ENCODE data around the gene CPN2.

CPN2 gene

DNA sequence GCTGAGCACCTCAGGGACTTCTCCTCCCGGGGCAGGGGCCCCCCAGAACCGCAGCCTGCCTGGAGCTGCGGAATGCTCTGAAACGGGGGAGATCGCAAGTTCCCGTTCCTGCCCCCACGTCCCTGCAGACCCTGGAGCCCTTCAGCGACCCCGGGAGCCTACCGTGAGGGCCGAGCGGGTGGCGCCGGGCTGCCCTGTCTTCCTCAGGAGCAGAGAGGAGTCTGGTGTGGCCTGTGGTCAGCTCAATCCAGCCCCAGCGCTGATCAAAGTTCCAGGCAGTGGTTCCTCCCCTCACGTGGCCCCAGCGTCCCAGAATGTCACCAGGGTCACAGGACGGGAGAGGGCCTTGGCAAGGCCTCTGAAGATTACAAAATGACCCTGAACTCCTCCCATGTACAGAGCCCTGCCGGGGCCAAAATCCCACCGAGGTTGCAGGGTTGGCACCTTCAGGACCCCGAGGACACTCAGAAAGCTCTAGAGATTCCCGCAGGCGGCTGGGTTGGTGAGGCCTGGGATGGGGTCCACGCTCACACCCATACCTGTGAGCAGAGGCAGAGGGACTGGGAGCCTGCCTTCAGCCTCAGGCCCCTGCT is at the start of gene CPN2:
TSS of gene CPN2 (minus strand) at position 249 of the 593 bp plus-strand sequence. CDS start 8,626 bp downstream, outside the sequence.
- Histone ChIP-seq H3K9me3 (ENCODE audit: insufficient read depth, low read length) (no peaks in the 10 kb centered on the region), H3K27ac (ENCODE audit: low read depth, low read length) (no peak within 1 kb of the TSS), H3K9ac (ENCODE audit: low read length) (no peak within 1 kb of the TSS), H3K79me2 (ENCODE audit: insufficient read depth, low read length) (no peaks in the 10 kb centered on the region), H3K9me2 (replicated peaks; ENCODE audit: insufficient read depth, low read length) (no peaks in the 10 kb centered on the region), H3K4me2 (ENCODE audit: low read depth, low read length, poor library complexity, severe bottlenecking) (no peak within 1 kb of the TSS), H2AFZ (ENCODE audit: low read depth, low read length, severe bottlenecking) (no peak within 1 kb of the TSS), H3K36me3 (ENCODE audit: low read length) (no peaks in the 10 kb centered on the region), H3K4me3 (ENCODE audit: insufficient read depth, low read length, poor library complexity, severe bottlenecking) (no peak within 1 kb of the TSS), H3F3A (ENCODE audit: insufficient read depth) (no peaks in the 10 kb centered on the region), H3K27me3 (ENCODE audit: low read length) (no peaks in the 10 kb centered on the region), H4K20me1 (ENCODE audit: low read depth, low read length) (no peaks in the 10 kb centered on the region)
- TF ChIP-seq EZH2phosphoT487 (conservative IDR thresholded peaks at IDR 0.05; ENCODE audit: low read length) (no peak), CTCF (IDR thresholded peaks at IDR 0.05; ENCODE audit: insufficient read depth, low read length, poor library complexity, severe bottlenecking) (no peak)

- no peaks in the 10 kb centered on the region for H4K20me1 ChIP-seq (ENCODE audit: low read depth, low read length)
- no peak overlapping the region for H3K4me2 ChIP-seq (ENCODE audit: low read depth, low read length, poor library complexity, severe bottlenecking)
- peaks cover 8% of the 10 kb centered on the region; the same call in 1 of the 2 replicates for H3F3A ChIP-seq (ENCODE audit: insufficient read depth)
- H3K27me3 ChIP-seq (ENCODE audit: low read length), result no peaks in the 10 kb centered on the region
- no peak overlapping the region for H3K4me3 ChIP-seq (ENCODE audit: insufficient read depth, low read length, poor library complexity, severe bottlenecking)
- H3K9ac ChIP-seq (ENCODE audit: low read length), result no peak overlapping the region
- no peak overlapping the region for H2AFZ ChIP-seq (ENCODE audit: low read depth, low read length, severe bottlenecking)
- H3K9me2 ChIP-seq (replicated peaks; ENCODE audit: insufficient read depth, low read length), result no peaks in the 10 kb centered on the region
- no peaks in the 10 kb centered on the region for H3K79me2 ChIP-seq (ENCODE audit: insufficient read depth, low read length)
- TF ChIP-seq CTCF (IDR thresholded peaks at IDR 0.05; ENCODE audit: insufficient read depth, low read length, poor library complexity, severe bottlenecking) (no peak), EZH2phosphoT487 (conservative IDR thresholded peaks at IDR 0.05; ENCODE audit: low read length) (no peak)
- no peaks in the 10 kb centered on the region for H3K9me3 ChIP-seq (ENCODE audit: insufficient read depth, low read length)
- peaks cover 7% of the 10 kb centered on the region; the same call in 1 of the 2 replicates for H3K36me3 ChIP-seq (ENCODE audit: low read length)
- H3K27ac ChIP-seq (ENCODE audit: low read depth, low read length), result no peak overlapping the region
These were observed 48.8 kb upstream of the CPN2 start for GRCh38 chr3:194399874-194400411.

DNA sequence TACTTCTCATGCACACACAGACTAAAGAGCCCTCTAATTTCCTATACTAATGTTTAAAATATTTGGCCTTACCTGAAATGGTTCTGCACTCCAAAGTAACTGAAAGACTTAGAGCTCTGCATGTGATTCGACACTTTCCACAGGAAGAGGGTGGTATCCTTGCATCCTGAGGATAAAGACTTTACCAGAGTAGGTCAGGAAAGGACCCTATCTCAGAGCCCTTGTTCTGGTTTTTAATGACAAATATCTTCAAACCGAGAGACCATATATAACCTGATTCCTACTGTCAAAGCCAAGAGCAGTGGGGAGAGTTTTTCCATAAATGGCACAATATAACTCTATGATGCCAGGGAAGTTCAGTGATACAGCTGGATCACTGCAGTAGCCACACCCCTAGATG is 48.0 kb upstream of the CPN2 start, which contains the start of gene GP5:
TSS of gene GP5 (minus strand) at position 101 of the 400 bp plus-strand sequence. CDS start 984 bp downstream, outside the sequence.
- Histone ChIP-seq H3K9ac (ENCODE audit: low read length) (no peak within 1 kb of the TSS), H3K27ac (ENCODE audit: low read depth, low read length) (no peak within 1 kb of the TSS), H3K4me3 (ENCODE audit: insufficient read depth, low read length, poor library complexity, severe bottlenecking) (no peak within 1 kb of the TSS), H3K36me3 (ENCODE audit: low read length) (peaks cover 5% of the 10 kb centered on the region; the same call in 1 of the 2 replicates), H3K27me3 (ENCODE audit: low read length) (no peaks in the 10 kb centered on the region), H3K9me2 (replicated peaks; ENCODE audit: insufficient read depth, low read length) (no peaks in the 10 kb centered on the region), H3K4me2 (ENCODE audit: low read depth, low read length, poor library complexity, severe bottlenecking) (no peak within 1 kb of the TSS), H3K9me3 (ENCODE audit: insufficient read depth, low read length) (no peaks in the 10 kb centered on the region), H3K79me2 (ENCODE audit: insufficient read depth, low read length) (no peaks in the 10 kb centered on the region), H3F3A (ENCODE audit: insufficient read depth) (peaks cover 7% of the 10 kb centered on the region; the same call in 1 of the 2 replicates), H4K20me1 (ENCODE audit: low read depth, low read length) (no peaks in the 10 kb centered on the region), H2AFZ (ENCODE audit: low read depth, low read length, severe bottlenecking) (no peak within 1 kb of the TSS)
- TF ChIP-seq EZH2phosphoT487 (conservative IDR thresholded peaks at IDR 0.05; ENCODE audit: low read length), result no peak
- no peak for TF ChIP-seq CTCF (IDR thresholded peaks at IDR 0.05; ENCODE audit: insufficient read depth, low read length, poor library complexity, severe bottlenecking)
